CD8-positive, alpha-beta memory T cell (primary cell): ENCODE data around the gene RBM8A. TPM values are rescaled to one million over a fixed set of nuclear protein-coding genes. Genes with fewer than 3 reads are reported as not detected.

Experiments used
- CTCF ChIA-PET: fragments of 350-600 bp; sonication (Branson Sonifier 250); formaldehyde crosslinking; loops from one replicate; lab custom pipeline; 2021; ENCODE audit warnings: antibody characterized with exemption; lab: Charles Lee
- POLR2A ChIA-PET: fragments of 350-600 bp; sonication (Branson Sonifier 250); formaldehyde crosslinking; loops from one replicate; lab custom pipeline; 2021; ENCODE audit warnings: antibody characterized with exemption; lab: Charles Lee
- DNase-seq, 5 donors: peaks; one replicate each; pipeline versions ENCODE4 v3.0.0 to v3.0.0-alpha.2; 2020 to 2022; ENCODE audit warnings: mixed read lengths in 1 of 5
- H3K27ac ChIP-seq: one replicate; pipeline ENCODE4 v1.7.0; 2013; ENCODE audit warnings: low read depth, mild to moderate bottlenecking, low read length, moderate library complexity
- H3K27me3 ChIP-seq: 2 replicates; pipeline ENCODE4 v1.7.0; 2013; ENCODE audit warnings: low read length, mild to moderate bottlenecking; ENCODE audit not compliant: insufficient read depth, poor library complexity, severe bottlenecking
- H3K36me3 ChIP-seq: 2 replicates; pipeline ENCODE4 v1.7.0; 2013; ENCODE audit warnings: mild to moderate bottlenecking, low read length, moderate library complexity; ENCODE audit not compliant: insufficient read depth
- H3K4me1 ChIP-seq: 2 replicates; pipeline ENCODE4 v1.7.0; 2013; ENCODE audit warnings: mild to moderate bottlenecking, low read length, moderate library complexity; ENCODE audit not compliant: insufficient read depth
- H3K4me3 ChIP-seq: 2 replicates; pipeline ENCODE4 v1.7.0; 2013; ENCODE audit warnings: mild to moderate bottlenecking, low read length
- H3K9me3 ChIP-seq: 2 replicates; pipeline ENCODE4 v1.7.0; 2013; ENCODE audit warnings: mild to moderate bottlenecking, low read length
- H3K27ac Mint-ChIP-seq, 8 donors: one replicate each; pipeline ENCODE4 v1.8.0; 2020 to 2021; ENCODE audit warnings: mixed read lengths in 8 of 8, mild to moderate bottlenecking in 6 of 8, inconsistent platforms in 3 of 8, moderate library complexity in 3 of 8
- H3K27me3 Mint-ChIP-seq, 2 donors: one replicate each; pipeline ENCODE4 v1.8.0; 2020 to 2021; ENCODE audit warnings: mixed read lengths in 2 of 2, mild to moderate bottlenecking in 1 of 2, moderate library complexity in 1 of 2
- H3K36me3 Mint-ChIP-seq, 3 donors: one replicate each; pipeline ENCODE4 v1.8.0; 2020 to 2021; ENCODE audit warnings: mixed read lengths in 3 of 3, inconsistent platforms in 1 of 3, mild to moderate bottlenecking in 1 of 3
- H3K4me1 Mint-ChIP-seq, 3 donors: one replicate each; pipeline ENCODE4 v1.8.0; 2020 to 2021; ENCODE audit warnings: mixed read lengths in 3 of 3, inconsistent platforms in 1 of 3, mild to moderate bottlenecking in 1 of 3
- H3K4me3 Mint-ChIP-seq, 7 donors: one replicate each; pipeline ENCODE4 v1.8.0; 2020 to 2021; ENCODE audit warnings: mixed read lengths in 7 of 7, mild to moderate bottlenecking in 6 of 7, moderate library complexity in 4 of 7, inconsistent platforms in 2 of 7
- H3K9me3 Mint-ChIP-seq, 5 donors: one replicate each; pipeline ENCODE4 v1.8.0; 2020 to 2022; ENCODE audit warnings: mixed read lengths in 5 of 5, mild to moderate bottlenecking in 3 of 5, moderate library complexity in 2 of 5, inconsistent platforms in 1 of 5
- polyA plus RNA-seq: library from polyadenylated mRNA; unstranded; fragments of 300-500 nt; fragmentation: Illumina TruSeq; gene quantifications from one replicate; pipeline ENCODE4 v1.2.3, GENCODE V29; 2021
- total RNA-seq, 2 experiments: library from RNA; stranded (reverse); gene quantifications; one replicate each; pipeline ENCODE4 v1.2.3, GENCODE V29; 2021

The RBM8A gene
- total and polyA plus RNA-seq, 3 experiments from 2014 or later: 192 to 397 (median 387) TPM

- Mint-ChIP-seq H3K9me3 (peaks cover 0 to 4% (median 0%) of the 10 kb centered on the region in 5 donors), H3K36me3 (peaks cover 6 to 30% (median 9%) of the 10 kb centered on the region in 3 donors), H3K27ac (peak within 1 kb of the TSS; percentile 84 to 99 (median 96)), H3K4me1 (peaks cover 49 to 69% (median 50%) of the 10 kb centered on the region in 3 donors), H3K27me3 (peaks cover 0 to 1% of the 10 kb centered on the region in 2 donors), H3K4me3 (peak within 1 kb of the TSS; percentile 93 to 98 (median 96))
- no peaks in the 10 kb centered on the region for H3K27me3 ChIP-seq
- peak within 1 kb of the TSS; percentile 71 for H3K27ac ChIP-seq
- peaks cover 44% of the 10 kb centered on the region for H3K4me1 ChIP-seq
- POLR2A ChIA-PET: interaction anchor here (0.6 to 2.4 kb wide), 21 partner anchors 8 to 317 kb away, joined by 3 to 34 read pairs (median 4); partner anchors contain the start of genes ANKRD35, NUDT17, PEX11B and PIAS3
- H3K36me3 ChIP-seq: no peaks in the 10 kb centered on the region
- no peaks in the 10 kb centered on the region for H3K9me3 ChIP-seq
- CTCF ChIA-PET: interaction anchor here (0.7 to 4.9 kb wide), 21 partner anchors 9 to 119 kb away, joined by 3 to 77 read pairs (median 4); partner anchors contain the start of genes NUDT17, PEX11B, PIAS3 and RBM8A
- peak within 1 kb of the TSS; percentile 88 for H3K4me3 ChIP-seq
- DNase-seq: peak; percentile 84 to 95 (median 90)
These were observed 37.2 kb upstream of the RBM8A start, which contains the start of the genes ANKRD34A and POLR3GL for GRCh38 chr1:145964328-145965118. ANKRD34A (minus strand) TSS chr1:145964575; CDS start chr1:145961759, 2,816 bp downstream. POLR3GL (plus strand) TSS chr1:145964690; CDS start chr1:145974866, 10,176 bp downstream.

- Histone ChIP-seq H3K27ac (peak overlapping the region; percentile 71), H3K36me3 (no peaks in the 10 kb centered on the region), H3K4me3 (peak overlapping the region; percentile 88), H3K4me1 (peaks cover 54% of the 10 kb centered on the region), H3K27me3 (no peaks in the 10 kb centered on the region), H3K9me3 (no peaks in the 10 kb centered on the region)
- H3K27ac Mint-ChIP-seq: peak overlapping the region; percentile 89 to 99 (median 97)
- peaks cover 60 to 76% (median 60%) of the 10 kb centered on the region in 3 donors for H3K4me1 Mint-ChIP-seq
- CTCF ChIA-PET: interaction anchor here (0.9 to 4.9 kb wide), 15 partner anchors 10 to 118 kb away, joined by 3 to 77 read pairs (median 6); partner anchors contain the start of genes NUDT17, PEX11B, PIAS3 and RBM8A
- H3K27me3 Mint-ChIP-seq: peaks cover 0 to 3% of the 10 kb centered on the region in 2 donors
- H3K9me3 Mint-ChIP-seq: peaks cover 0 to 4% (median 0%) of the 10 kb centered on the region in 5 donors
- peaks cover 6 to 28% (median 9%) of the 10 kb centered on the region in 3 donors for H3K36me3 Mint-ChIP-seq
- peak overlapping the region; percentile 93 to 98 (median 96) for H3K4me3 Mint-ChIP-seq
- POLR2A ChIA-PET: interaction anchor here (0.6 to 2.4 kb wide), 20 partner anchors 7 to 315 kb away, joined by 3 to 34 read pairs (median 4); partner anchors contain the start of genes ANKRD35, NUDT17, PEX11B and PIAS3
- DNase-seq: no peak
These were observed 36.2 kb upstream of the RBM8A start for GRCh38 chr1:145963265-145964019.

- peaks cover 0 to 24% (median 2%) of the 10 kb centered on the region in 3 donors for H3K36me3 Mint-ChIP-seq
- peaks cover 59% of the 10 kb centered on the region for H3K4me1 ChIP-seq
- POLR2A ChIA-PET: interaction anchor here (0.6 to 1.9 kb wide), 9 partner anchors 15 to 104 kb away, joined by 3 to 11 read pairs (median 3); partner anchors contain the start of gene RBM8A
These were observed 35.1 kb upstream of the RBM8A start for GRCh38 chr1:145962157-145963102.

GRCh38 chr1:145961425-145962156, 34.3 kb upstream of the RBM8A start:
- Mint-ChIP-seq H3K27ac (peak overlapping the region; percentile 77 to 97 (median 86)), H3K9me3 (no peaks in the 10 kb centered on the region), H3K4me1 (peaks cover 62 to 70% (median 63%) of the 10 kb centered on the region in 3 donors), H3K4me3 (peak overlapping the region; percentile 92 to 99 (median 96)), H3K27me3 (peaks cover 0 to 3% of the 10 kb centered on the region in 2 donors), H3K36me3 (peaks cover 0 to 26% (median 0%) of the 10 kb centered on the region in 3 donors)
- peak in 3 of 5 donors; percentile 37 to 69 (median 48) for DNase-seq
- ChIA-PET POLR2A (interaction anchor here (1.2 to 1.9 kb wide), 4 partner anchors 16 to 76 kb away, joined by 3 to 11 read pairs (median 4); partner anchors contain the start of gene RBM8A), CTCF (interaction anchor here (1.1 kb wide), 1 partner anchor 34 kb away, joined by 7 read pairs; the partner anchor contains the start of gene RBM8A)
- Histone ChIP-seq H3K4me1 (peaks cover 57% of the 10 kb centered on the region), H3K36me3 (no peaks in the 10 kb centered on the region), H3K9me3 (no peaks in the 10 kb centered on the region), H3K4me3 (peak overlapping the region; percentile 93), H3K27me3 (no peaks in the 10 kb centered on the region), H3K27ac (peak overlapping the region; percentile 40)

More at GRCh38 chr1:145962157-145963102, 35.1 kb upstream of the RBM8A start:
- H3K4me3 Mint-ChIP-seq: peak overlapping the region; percentile 94 to 99 (median 97)
- H3K4me3 ChIP-seq: peak overlapping the region; percentile 93
- no peak overlapping the region for H3K27ac ChIP-seq
- peaks cover 0 to 3% of the 10 kb centered on the region in 2 donors for H3K27me3 Mint-ChIP-seq
- DNase-seq: peak in 3 of 5 donors; percentile 34 to 67 (median 41)
- no peaks in the 10 kb centered on the region for H3K36me3 ChIP-seq
- H3K27me3 ChIP-seq: no peaks in the 10 kb centered on the region
- CTCF ChIA-PET: interaction anchor here (0.7 to 4.9 kb wide), 9 partner anchors 13 to 117 kb away, joined by 3 to 77 read pairs (median 9); partner anchors contain the start of genes NUDT17, PIAS3 and RBM8A
- no peaks in the 10 kb centered on the region for H3K9me3 ChIP-seq
- peak overlapping the region; percentile 87 to 98 (median 96) for H3K27ac Mint-ChIP-seq
- peaks cover 58 to 75% (median 61%) of the 10 kb centered on the region in 3 donors for H3K4me1 Mint-ChIP-seq
- no peaks in the 10 kb centered on the region for H3K9me3 Mint-ChIP-seq

- peaks cover 62% of the 10 kb centered on the region for H3K4me1 ChIP-seq
- CTCF ChIA-PET: interaction anchor here (1.0 kb wide), 1 partner anchor 34 kb away, joined by 3 read pairs; the partner anchor contains the start of gene RBM8A
- POLR2A ChIA-PET: interaction anchor here (1.1 to 1.9 kb wide), 2 partner anchors 32 to 33 kb away, joined by 3 to 11 read pairs; partner anchors contain the start of gene RBM8A
These were observed 33.8 kb upstream of the RBM8A start for GRCh38 chr1:145961109-145961424.

More at GRCh38 chr1:145961109-145961424, 33.8 kb upstream of the RBM8A start:
- no peaks in the 10 kb centered on the region for H3K27me3 ChIP-seq
- no peaks in the 10 kb centered on the region for H3K9me3 ChIP-seq
- H3K27ac Mint-ChIP-seq: peak overlapping the region; percentile 67 to 97 (median 92)
- no peak for DNase-seq
- H3K36me3 ChIP-seq: no peaks in the 10 kb centered on the region
- H3K9me3 Mint-ChIP-seq: no peaks in the 10 kb centered on the region
- peaks cover 68 to 74% (median 69%) of the 10 kb centered on the region in 3 donors for H3K4me1 Mint-ChIP-seq
- H3K4me3 Mint-ChIP-seq: peak overlapping the region; percentile 92 to 99 (median 96)
- H3K36me3 Mint-ChIP-seq: peaks cover 0 to 26% (median 0%) of the 10 kb centered on the region in 3 donors
- H3K27ac ChIP-seq: peak overlapping the region; percentile 40
- peak overlapping the region; percentile 93 for H3K4me3 ChIP-seq
- H3K27me3 Mint-ChIP-seq: peaks cover 0 to 3% of the 10 kb centered on the region in 2 donors
